NB4 (cell line): ENCODE results near the gene CPA1.

Source experiments
- DNase-seq: peaks from one replicate; pipeline ENCODE4 v3.0.0; 2010; ENCODE audit warnings: low read depth
- H3K4me3 ChIP-seq: one replicate; pipeline ENCODE4 v1.5.1; 2011; ENCODE audit warnings: mild to moderate bottlenecking, low read depth, low read length, moderate library complexity
- CTCF ChIP-seq: IDR thresholded peaks from one replicate; pipeline ENCODE4 v1.5.1; 2012; ENCODE audit warnings: low read depth, low read length
- MAX ChIP-seq: IDR thresholded peaks from 2 replicates; pipeline ENCODE4 v1.6.1; 2011; ENCODE audit warnings: low read depth, low read length
- MYC ChIP-seq: IDR thresholded peaks from 2 replicates; pipeline ENCODE4 v1.6.1; 2011; ENCODE audit warnings: low read depth, low read length
- POLR2A ChIP-seq: IDR thresholded peaks from 2 replicates; pipeline ENCODE4 v1.6.1; 2011; ENCODE audit warnings: mild to moderate bottlenecking; ENCODE audit not compliant: insufficient read length; ENCODE audit errors: extremely low read depth

Gene CPA1

GRCh38 chr7:130385600-130386066, 5.3 kb downstream of the CPA1 start:
- TF ChIP-seq POLR2A (no peak), MAX (no peak), MYC (no peak), CTCF (no peak)
- H3K4me3 ChIP-seq, result no peak overlapping the region

GRCh38 chr7:130386876-130387275, 6.6 kb downstream of the CPA1 start:
- no peak overlapping the region for H3K4me3 ChIP-seq
- DNase-seq, result no peak
- TF ChIP-seq CTCF (no peak), POLR2A (no peak), MAX (no peak)

More at GRCh38 chr7:130385600-130386066, 5.3 kb downstream of the CPA1 start:
- no peak for DNase-seq

- H3K4me3 ChIP-seq, result no peak overlapping the region
- no peak for TF ChIP-seq MYC
- TF ChIP-seq POLR2A, result no peak
- no peak for TF ChIP-seq MAX
- no peak for TF ChIP-seq CTCF
- no peak for DNase-seq
Observed at GRCh38 chr7:130387306-130387627, 7.0 kb downstream of the CPA1 start.

- TF ChIP-seq MAX, result no peak
- TF ChIP-seq CTCF, result no peak
- no peak for TF ChIP-seq POLR2A
- TF ChIP-seq MYC, result no peak
- no peak for DNase-seq
- H3K4me3 ChIP-seq, result no peak overlapping the region
Observed at GRCh38 chr7:130387628-130388403, 7.5 kb downstream of the CPA1 start.

GRCh38 chr7:130388671-130389070, 8.4 kb downstream of the CPA1 start:
- DNase-seq, result no peak

More at GRCh38 chr7:130388671-130389070, 8.4 kb downstream of the CPA1 start:
- H3K4me3 ChIP-seq, result no peak overlapping the region
- TF ChIP-seq MAX (no peak), POLR2A (no peak), CTCF (no peak)
